Measurements from ENCODE around the gene CDCP2.

Gene CDCP2

DNA sequence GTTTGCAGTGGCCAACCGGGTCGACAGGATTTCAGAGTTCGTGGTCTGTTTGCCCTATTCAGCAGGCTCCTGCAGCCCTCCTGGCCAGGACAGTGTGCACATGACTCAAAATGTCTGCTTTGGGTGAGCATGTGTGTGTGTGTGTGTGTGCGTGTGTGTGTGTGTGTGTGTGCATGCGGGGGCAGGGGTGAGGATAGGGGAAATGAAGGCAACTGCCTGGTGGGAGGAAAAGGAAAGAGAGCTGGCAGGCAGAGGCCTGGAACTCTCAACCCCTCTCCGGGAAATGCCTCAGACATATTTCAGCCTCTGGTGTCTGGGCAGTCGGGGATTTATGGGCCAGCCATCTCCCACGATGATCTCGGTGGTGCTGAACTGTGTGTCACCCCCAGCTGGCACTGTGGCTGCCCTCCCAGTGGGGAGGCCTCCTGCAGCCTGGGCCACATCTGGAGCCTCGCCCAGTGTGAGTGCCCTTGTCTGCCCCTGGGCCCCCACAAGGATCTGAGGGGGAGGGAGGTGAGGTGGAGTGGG, 15.2 kb downstream of the CDCP2 start:
- no peak for DNase-seq (ENCODE audit: low read depth in 2 of 3, low spot score in 2 of 3)

DNA sequence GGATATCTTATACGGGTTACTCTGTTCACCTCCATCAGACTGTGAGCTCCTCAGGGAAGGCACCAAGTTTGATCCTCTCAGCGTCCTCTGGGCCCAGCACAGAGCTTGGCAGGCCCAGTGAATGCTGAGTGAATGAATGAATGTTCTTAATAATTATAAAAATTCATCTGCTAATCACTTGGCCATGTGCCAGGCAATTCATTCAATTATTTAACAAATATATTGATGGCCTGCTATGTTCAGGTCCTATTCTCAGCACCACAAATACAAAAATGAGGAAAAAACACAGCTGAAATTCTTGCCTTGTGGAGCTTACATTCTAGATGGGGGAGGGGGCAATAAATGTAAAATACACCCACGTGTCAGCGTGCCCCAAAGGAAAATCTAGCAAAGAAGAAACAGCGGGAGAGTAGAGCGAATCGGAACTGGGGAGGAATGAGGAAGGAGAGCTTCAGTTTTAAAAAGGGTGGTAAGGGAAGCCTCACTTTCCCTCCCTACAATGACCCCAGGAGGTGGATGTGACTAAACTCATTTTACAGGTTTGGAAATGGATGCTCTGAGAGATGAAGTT, 15.8 kb downstream of the CDCP2 start:
- no peak for DNase-seq (ENCODE audit: low read depth in 2 of 3, low spot score in 2 of 3)

DNA sequence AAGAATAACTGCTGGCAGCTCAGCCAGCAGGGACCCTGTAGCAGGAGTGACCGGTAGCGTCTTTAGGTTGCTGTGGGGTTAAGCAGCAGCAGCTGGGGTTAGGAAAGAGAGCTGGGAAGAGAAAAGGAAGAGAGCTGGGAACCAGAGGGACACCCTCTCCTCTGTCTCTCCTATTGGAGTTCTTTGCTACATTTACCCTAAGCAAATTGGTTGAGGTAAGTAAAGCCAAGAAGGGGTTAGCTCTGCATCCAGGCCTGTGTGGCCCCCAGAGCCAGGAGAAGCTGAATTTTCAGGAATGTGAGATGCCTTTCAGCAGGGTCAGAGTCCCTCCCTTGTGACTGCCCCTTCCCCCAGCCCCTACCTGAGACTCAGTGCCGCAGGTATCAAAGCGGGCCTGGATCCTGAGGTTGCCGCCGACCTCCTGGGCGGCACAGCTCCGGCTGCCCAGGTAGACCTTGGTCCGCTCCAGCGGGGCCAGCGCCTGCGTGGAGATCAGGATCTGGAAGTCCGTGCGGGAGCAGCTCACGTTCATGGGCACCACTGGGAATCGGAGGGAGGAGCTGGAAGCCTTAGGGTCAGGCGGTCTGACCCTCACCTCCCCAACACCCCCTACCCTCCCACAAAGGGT, 16.4 kb downstream of the CDCP2 start:
- DNase-seq (ENCODE audit: low read depth in 2 of 3, low spot score in 2 of 3) = no peak

DNA sequence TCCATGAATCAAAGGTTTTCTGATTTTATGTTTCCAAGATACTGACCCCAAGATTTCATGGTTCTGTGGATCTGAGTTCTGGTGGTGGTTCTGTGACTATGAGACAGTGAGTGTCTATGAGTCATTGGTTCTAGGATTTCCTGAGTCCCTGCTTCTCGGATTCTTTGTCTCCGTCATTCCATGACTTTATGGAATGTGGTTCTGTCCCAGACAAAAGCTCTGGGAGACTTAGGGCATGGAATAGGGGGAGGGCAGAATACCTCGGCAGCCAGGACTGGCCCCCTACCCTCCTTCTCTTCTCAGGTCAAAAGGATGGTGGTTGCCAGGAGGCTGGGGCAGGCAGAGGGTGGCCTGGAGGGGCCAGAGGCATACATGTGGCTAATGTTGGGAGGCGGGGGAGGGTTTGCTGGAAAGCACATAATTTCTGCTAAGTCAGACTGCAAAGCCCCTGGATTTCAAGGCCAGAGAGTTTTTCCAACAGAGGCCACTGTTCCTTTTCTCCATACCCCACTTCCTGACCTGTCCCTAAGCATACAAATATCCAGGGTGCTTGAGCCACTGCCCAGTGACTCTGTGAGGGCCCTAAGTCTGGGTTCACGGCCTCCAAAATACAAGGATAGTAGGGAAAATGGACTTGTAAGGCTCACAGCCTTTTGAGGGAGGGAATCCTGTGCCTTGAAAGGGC, 17.2 kb downstream of the CDCP2 start:
- DNase-seq (ENCODE audit: low read depth in 2 of 3, low spot score in 2 of 3) = no peak

DNA sequence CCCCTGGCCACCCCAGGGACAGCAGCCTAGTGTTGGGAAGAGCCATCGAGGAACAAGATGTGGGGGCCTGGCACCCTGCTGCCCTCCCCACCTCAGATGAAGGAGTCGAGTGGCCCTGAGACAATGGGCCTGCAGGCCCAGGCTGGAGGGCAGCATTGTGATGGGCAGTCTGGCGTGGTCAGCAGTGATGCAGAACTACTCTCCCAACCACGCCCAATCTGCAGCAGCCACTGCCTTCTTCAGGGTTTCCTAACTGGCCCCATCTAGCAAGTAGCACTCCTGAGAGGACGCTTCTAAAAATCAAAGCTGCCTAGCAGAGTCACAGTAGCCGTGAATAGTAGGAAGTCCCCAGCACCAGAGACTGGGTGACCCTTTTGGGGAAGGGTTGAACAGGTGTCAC, 18.5 kb downstream of the CDCP2 start:
- DNase-seq (ENCODE audit: low read depth in 2 of 3, low spot score in 2 of 3) = no peak

DNA sequence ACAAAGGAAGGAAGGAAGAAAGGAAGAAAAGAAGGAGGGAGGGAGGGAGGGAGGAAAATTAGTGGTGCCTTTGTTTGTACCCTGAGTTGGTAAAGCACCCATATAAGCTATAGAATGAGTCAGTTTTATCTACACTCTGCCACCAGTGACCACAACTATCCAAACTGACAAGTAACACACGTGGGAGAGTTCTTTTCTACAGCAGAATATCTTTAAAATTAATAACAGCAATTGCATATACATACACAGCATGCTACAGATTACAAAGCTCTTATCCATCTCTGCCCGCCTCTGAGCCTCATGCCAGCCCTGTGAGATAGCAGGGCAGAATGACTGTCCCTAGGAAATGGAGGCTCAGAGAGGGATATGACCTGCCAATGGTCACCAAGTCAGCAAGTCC, 20.3 kb downstream of the CDCP2 start:
- no peak for DNase-seq (ENCODE audit: low read depth in 2 of 3, low spot score in 2 of 3)

DNA sequence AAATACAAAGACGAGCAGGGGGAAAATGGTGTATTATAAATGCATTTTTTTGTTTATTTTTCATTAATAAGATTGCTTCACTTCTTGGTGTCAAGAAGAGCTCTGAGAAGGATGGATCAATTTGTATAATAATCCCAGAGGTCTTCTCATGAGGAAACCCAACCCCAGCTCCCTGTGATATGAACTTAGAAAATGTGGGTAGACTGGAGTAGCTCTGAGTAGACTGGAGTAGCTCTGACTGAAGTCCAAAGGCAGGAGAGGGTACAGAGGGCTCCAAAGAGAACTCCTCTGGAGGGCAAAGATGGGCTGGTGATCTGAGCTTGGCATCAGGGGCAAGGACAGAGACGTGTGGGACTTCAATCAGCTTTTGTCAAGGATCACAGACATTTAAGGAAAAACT, 21.4 kb downstream of the CDCP2 start:
- no peak for DNase-seq (ENCODE audit: low read depth in 2 of 3, low spot score in 2 of 3)

DNA sequence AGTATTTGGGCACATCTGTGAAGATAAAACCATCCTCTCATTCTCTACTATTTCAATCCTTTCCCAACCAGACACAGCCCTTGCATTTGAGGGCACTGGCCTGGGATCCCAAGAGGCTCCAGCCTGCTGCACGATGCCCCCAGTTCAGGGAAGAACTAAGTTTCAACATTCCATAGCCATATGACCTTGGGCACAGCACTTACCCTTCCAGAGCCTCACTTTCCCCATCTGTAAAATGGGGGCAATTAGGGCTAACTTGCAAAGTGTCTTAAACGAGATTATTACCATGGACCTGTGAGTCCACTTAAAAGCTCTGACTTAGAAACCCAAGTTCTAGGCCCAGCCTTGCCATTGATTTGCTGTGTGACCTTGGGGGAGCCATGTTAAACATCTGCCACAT, 22.9 kb downstream of the CDCP2 start:
- no peak for DNase-seq (ENCODE audit: low read depth in 2 of 3, low spot score in 2 of 3)

DNA sequence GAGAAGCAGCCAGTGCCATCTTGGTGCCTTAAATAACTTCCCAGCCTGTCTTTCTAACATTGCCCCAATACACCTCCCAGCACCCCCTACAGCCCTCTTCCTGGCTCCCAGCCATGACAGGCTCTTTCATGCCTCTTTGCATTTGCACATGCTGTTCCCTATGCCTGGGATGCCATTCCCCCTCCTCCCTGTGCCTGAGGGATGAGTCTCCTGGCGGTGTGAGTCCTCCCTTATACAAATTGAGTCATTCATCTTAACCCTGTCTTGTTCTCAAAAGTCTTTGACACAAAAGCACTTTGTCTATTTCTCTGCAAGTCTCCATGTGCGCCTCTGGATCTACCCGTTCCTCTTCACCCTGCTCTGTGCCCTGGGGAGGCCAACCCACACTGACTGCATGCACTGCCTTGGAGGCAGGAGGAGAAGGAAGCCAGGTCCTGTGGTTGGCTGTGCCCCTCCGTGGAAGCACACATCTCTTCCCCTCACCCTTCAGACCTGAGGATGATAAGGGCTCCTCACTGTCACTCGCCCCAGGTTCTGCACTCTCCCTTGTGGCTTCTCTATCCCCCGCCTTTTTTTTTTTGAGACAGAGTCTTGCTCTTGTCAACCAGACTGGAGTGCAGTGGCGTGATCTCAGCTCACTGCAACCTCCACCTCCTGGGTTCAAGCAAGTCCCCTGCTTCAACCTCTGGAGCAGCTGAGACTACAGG, 25.1 kb downstream of the CDCP2 start:
- no peak for DNase-seq (ENCODE audit: low read depth in 2 of 3, low spot score in 2 of 3)

DNA sequence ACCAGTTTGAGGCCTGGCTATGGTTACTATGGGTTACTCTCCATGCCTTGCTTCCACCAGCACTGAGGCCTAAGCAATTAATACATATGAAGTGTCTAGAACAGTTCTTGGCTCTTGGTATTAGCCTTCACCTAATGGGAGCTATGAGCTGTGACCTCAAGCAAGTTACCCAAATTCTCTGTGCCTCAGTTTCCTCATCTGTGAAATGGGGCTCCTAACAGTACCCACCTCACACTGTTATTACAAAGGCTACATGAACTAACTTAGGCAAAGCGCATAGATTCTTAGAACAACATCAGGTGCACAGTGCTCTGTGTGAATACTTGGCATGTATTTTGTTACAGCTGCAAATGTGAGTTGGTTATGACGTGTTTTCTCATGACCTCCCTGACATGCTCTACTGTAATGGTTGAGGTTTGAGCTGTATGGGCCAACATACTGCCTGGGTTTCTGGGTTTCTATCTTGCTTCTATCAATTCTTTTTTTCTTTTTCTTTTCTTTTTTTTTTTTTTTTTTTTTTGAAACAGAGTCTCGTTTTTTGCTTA, 26.5 kb downstream of the CDCP2 start:
- no peak for DNase-seq (ENCODE audit: low read depth in 2 of 3, low spot score in 2 of 3)

DNA sequence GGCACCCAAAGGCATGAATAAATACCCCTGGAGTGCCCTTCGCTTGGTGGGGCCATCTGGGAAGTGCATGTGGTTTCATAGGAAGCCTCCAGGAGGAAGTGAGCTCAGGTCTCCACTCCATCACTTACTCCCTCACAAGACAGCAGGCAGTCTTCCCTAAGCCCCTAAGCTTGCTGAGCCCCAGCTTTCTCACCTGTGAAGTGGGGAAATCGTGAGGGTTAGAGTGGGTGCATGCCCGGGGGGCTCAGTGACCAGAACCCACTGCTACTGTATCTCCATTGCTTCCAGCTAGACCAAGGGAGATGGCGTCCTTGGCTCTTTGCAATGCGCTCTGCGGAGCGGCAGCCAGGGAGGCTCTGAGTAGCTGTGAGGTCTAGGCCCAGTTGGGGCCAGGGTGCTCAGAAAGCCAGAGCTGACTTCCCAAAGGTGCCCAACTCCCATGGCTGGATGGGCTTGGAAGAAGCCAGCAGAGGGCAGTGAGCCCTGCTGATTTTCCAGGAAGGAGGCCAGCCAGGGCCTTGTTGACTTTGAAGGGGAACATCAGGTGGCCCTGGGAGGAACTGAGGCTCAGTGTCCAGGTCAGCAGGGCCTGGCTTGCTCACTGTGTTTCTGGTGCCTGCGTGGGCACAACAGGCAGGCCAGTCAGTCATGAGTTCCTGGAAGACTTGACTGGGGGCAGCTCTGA, 27.3 kb downstream of the CDCP2 start:
- no peak for DNase-seq (ENCODE audit: low read depth in 2 of 3, low spot score in 2 of 3)

DNA sequence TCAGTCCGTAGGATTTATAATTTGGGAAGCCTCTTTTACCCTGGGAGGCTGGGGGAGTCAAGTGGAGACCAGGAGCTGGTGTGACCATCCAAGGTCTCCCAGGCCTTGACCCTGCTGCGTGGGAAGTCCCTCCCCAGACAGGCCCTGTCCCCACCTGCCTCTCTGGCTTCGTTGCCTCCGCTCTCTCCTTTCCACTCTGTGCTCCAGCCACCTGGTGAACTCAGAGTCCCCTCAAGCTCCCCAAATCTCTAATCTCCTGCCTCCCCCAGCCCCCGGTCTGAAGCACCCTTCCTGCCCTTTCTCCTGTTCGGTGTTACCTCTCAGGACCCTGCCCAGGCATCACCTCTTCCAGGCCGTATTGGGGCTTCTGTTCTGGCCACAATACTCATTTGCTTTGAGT, 27.9 kb downstream of the CDCP2 start:
- DNase-seq (ENCODE audit: low read depth in 2 of 3, low spot score in 2 of 3) = no peak

DNA sequence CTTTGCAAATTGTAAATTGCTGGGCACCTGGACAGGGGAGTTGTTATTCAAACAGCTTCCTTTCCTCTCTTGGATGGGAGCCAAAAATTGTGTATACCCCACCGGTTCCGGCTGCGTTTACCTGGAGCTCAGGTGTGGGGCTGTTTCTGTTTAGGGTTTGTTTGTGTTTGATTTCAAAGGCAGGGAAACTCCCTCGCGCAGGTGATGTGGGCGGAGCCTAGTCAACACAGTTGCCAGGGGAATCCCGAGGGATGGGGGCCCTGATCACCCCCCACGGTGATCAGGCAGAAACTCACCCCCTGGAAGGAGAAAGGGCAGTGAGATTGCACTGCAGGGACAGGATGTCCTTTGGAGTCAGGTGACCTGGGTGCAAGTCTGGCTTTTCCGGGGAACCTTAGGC, 28.3 kb downstream of the CDCP2 start:
- DNase-seq (ENCODE audit: low read depth in 2 of 3, low spot score in 2 of 3) = no peak

DNA sequence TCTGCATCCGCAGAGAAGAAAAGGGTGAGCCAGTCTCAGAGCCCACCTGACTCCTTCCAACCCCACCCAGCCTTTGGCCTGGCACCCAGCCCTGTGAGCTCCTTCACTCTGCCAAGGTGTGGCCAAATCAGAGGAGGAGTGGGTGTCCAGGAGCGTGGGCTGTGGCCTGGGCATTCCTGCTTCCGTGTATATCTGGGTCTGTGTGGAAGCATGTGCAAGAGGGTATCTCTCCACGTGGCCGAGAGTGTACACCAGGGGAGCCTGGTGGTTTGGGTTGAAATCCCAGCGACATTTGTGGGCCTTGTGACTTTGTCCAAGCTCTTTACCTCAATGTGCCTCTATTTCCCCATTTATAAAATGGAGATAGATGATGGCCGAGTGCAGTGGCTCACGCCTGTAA, 29.8 kb downstream of the CDCP2 start:
- no peak for DNase-seq (ENCODE audit: low read depth in 2 of 3, low spot score in 2 of 3)

DNA sequence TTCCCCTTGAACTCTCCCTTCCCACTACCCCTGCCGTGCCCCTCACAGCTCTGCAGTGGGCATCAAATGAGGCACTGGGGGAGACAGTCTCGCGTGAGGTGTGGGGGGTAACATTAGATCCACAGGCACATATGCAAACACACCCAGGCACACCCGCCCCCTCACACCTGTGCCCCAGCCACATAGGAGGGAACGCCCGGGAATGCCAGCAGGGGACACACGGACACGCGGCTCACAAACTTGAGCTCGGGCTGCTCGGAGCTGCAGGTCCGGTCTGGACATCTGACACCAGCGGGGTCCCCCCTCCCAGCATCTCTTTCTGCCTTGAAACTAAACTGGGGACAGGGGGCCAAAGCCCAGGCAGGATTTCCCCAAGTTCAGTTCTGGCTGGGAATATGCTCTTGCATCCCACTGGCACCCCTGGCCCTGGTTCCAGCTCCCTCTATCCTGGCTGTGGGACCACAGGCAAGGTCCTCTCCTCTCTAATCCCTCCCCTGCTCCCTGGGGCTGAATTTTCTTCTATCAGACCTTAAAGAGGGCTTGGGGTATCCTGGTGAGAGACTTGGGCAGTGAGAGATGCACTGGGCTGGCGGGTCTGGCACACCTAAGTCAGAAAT, 30.6 kb downstream of the CDCP2 start:
- no peak for DNase-seq (ENCODE audit: low read depth in 2 of 3, low spot score in 2 of 3)

DNA sequence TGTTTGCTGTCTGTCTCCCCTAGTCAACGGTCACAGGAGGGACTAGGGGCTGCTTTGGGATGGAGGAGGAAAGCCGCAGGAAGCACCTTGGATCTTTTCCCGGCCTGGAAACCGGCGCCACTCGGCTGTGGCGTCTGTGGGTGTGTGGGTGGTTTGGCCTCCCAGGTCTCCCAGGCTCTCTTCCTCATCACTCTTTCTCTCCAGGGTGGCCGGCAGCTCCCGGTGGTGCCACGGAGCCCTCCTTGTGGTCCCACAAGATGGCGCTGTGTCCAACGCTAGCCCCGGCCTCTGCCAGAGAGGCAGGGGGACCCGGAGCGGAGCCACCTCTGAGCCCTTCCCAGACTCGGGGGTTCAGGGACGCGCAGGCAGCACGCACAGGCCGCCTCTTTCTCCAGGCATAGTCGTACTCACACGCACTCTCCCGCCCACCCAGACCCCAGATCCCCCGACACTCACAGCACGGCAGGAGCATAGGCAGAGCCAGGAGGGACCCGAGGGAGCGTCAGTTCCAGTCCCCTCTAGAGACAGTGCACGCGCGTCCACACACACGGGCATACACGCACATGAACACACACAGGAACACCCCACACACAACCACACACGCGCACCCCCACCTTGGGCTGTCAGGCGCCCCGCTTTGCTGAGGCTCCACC, 31.2 kb downstream of the CDCP2 start:
- DNase-seq (ENCODE audit: low read depth in 2 of 3, low spot score in 2 of 3) = peak; percentile 20 to 60 (median 41)

DNA sequence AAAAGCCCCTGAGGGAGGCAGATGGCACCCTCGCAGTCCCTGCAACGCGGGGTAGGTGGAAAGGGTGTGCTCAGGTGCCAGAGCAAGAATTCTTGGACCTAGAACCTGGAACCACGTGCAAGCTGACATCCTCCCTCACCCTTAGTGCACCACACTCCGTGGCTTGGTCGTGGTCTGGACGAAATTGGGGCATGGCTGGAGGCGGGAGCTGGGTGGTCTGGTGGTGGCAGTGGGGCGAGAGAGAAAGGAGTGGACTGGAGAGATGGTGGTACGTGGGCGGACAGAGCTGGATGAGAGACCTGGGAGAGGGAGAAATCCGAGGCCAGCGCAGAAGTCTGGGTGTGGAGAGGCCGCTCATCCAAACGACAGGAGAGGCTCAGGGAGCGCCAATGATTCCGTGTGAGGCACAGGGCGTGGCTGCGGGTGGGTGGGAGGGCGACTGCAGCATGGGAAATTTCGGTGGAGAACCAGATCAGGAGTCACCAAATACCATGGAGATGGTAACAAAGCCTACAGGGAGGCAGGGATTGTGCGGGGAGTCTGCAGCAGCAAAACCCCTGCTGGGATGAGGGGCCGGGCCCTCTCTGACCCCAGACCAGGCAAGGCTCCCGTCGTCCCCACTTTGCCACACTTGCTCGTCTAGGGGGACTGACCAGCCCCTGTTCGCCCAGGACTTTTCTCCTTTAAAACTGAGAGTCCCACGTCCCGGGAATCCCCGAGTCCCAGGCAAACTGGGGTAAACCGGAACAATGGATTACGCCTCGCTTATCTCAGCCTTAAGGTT, 31.9 kb downstream of the CDCP2 start:
- DNase-seq (ENCODE audit: low read depth in 2 of 3, low spot score in 2 of 3) = no peak

DNA sequence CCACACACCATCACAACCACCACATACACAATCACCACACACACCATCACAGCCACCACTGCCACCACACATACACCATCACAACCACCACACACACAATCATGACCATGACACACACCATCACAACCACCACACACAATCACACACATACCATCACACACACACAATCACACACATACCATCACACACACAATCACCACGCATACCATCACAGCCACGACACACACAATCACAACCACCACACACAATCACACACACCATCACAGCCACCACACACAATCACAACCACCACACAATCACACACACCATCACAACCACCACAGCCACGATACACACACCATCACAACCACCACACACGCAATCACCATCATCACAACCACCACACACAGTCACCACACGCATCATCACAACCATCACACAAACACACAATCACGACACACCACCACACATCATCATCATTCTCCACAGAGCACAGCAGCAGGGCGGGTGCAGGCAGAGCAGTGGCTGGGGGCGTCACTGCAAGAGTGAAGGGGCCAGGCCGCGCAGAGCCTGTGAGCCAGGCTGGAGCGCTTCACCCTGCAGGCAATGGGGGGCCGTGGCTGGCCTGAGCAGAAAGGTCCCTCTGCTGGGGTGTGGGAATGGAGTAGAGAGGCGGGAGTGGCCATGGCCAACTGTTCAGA, 32.6 kb downstream of the CDCP2 start:
- no peak for DNase-seq (ENCODE audit: low read depth in 2 of 3, low spot score in 2 of 3)

DNA sequence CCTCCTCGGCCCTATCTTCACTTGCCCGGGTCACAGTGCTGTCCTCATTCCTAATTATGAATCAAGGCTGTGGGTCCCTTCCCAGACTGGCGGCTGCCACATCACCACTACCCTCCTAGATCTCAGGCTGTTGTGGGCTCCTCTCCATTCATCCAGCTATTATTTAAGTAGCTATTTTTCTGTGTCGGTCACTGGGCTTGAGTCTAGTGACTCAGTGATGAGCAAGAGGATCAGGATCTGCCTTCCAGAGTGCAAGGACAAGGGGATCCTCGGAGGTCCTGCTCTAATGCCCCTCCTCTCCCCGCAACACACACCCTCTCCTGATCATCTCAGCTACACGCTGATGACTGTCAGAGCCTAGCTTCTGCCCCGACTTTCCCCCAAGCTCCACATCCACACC, 34.1 kb downstream of the CDCP2 start:
- no peak for DNase-seq (ENCODE audit: low read depth in 2 of 3, low spot score in 2 of 3)
